ENCODE results near the gene VPS51. TPM values are rescaled to one million over a fixed set of nuclear protein-coding genes. Genes with fewer than 3 reads are reported as not detected.
A peak's percentile ranks its signal among the peaks of the same experiment; 100 is the strongest.

Gene VPS51
- polyA plus RNA-seq, 1 donor (not counting 4 experiments of a cell fraction or from before 2014, with no cell fraction given) = 43.1 TPM

GRCh38 chr11:65132988-65133700 lies 37.1 kb downstream of the VPS51 start:
- no peaks in the 10 kb centered on the region for H3K9me1 ChIP-seq (ENCODE audit: control insufficient read depth, extremely low read depth, insufficient read depth, low read length)
- DNase-seq (ENCODE audit: low read depth, low spot score) = peak; percentile 48
- H3K79me2 ChIP-seq (ENCODE audit: control insufficient read depth, insufficient read depth, low read length) = peaks cover 32% of the 10 kb centered on the region
- peak; percentile 58 for FAIRE-seq
- H4K20me1 ChIP-seq (ENCODE audit: control insufficient read depth, extremely low read depth, insufficient read depth, low read length) = peaks cover 8% of the 10 kb centered on the region
- H3K9me3 ChIP-seq (ENCODE audit: control insufficient read depth, low read depth, low read length) = no peaks in the 10 kb centered on the region
- H3K27me3 ChIP-seq (ENCODE audit: control insufficient read depth, extremely low read depth, insufficient read depth, low read length) = no peaks in the 10 kb centered on the region
- H3K4me3 ChIP-seq (ENCODE audit: control insufficient read depth in 2 of 3, extremely low read depth in 1 of 3, insufficient read depth in 2 of 3, low read depth in 1 of 3, low read length in 3 of 3) = peak overlapping the region; percentile 82 to 97 (median 90)
- TF ChIP-seq CTCF (optimal IDR thresholded peaks at IDR 0.05 in 1 of 3, IDR thresholded peaks at IDR 0.05 in 1 of 3, conservative IDR thresholded peaks at IDR 0.05 in 1 of 3; ENCODE audit: extremely low read depth in 1 of 3, insufficient read depth in 2 of 3, low read length in 3 of 3) (no peak), EZH2 (IDR thresholded peaks at IDR 0.05; ENCODE audit: low read length) (no peak)
- H2AFZ ChIP-seq (ENCODE audit: control insufficient read depth, low read length) = no peak overlapping the region
- peaks cover 32 to 41% of the 10 kb centered on the region in 2 experiments for H3K36me3 ChIP-seq (ENCODE audit: control insufficient read depth in 2 of 2, extremely low read depth in 1 of 2, insufficient read depth in 2 of 2, low read length in 2 of 2)
- peaks cover 20% of the 10 kb centered on the region for H3K4me1 ChIP-seq (ENCODE audit: control insufficient read depth, extremely low read depth, insufficient read depth, low read length)
- H3K4me2 ChIP-seq (ENCODE audit: control insufficient read depth, extremely low read depth, insufficient read depth, low read depth, low read length) = peak overlapping the region; percentile 99
- H3K9ac ChIP-seq (ENCODE audit: control insufficient read depth, extremely low read depth, insufficient read depth, low read length) = peak overlapping the region; percentile 100
- H3K27ac ChIP-seq (ENCODE audit: control insufficient read depth, insufficient read depth, low read length) = peak overlapping the region; percentile 100
- dilution Hi-C loops (cut with MboI; ENCODE audit: extremely low pct_ligation_motif_present, low sequenced_read_pairs) = no loop called here

DNA sequence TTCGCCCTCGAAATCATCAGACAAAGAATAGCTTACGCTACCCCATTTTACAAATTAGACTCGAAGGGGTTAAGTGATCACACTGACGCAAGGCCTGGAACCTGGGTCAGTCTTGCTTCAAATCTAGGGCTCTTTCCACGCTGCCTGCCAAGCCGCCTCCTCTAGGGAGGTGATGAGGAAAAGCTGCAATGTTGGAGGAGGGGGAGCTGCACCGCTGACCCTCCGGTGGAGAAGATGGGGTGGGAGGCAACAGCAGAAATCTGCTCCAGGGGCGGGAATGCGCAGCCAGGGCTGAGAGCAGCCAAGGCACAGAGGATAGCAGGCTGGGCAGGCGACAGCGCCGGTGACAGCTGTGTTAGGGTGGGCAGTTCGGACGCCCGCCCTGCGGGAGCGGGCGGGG lies 37.7 kb downstream of the VPS51 start:
- Histone ChIP-seq H3K9me3 (ENCODE audit: control insufficient read depth, low read depth, low read length) (no peaks in the 10 kb centered on the region), H3K4me2 (ENCODE audit: control insufficient read depth, extremely low read depth, insufficient read depth, low read depth, low read length) (peak overlapping the region; percentile 99), H3K4me1 (ENCODE audit: control insufficient read depth, extremely low read depth, insufficient read depth, low read length) (peaks cover 20% of the 10 kb centered on the region), H3K9ac (ENCODE audit: control insufficient read depth, extremely low read depth, insufficient read depth, low read length) (peak overlapping the region; percentile 100), H4K20me1 (ENCODE audit: control insufficient read depth, extremely low read depth, insufficient read depth, low read length) (peaks cover 8% of the 10 kb centered on the region), H2AFZ (ENCODE audit: control insufficient read depth, low read length) (no peak overlapping the region), H3K27ac (ENCODE audit: control insufficient read depth, insufficient read depth, low read length) (peak overlapping the region; percentile 100), H3K4me3 (ENCODE audit: control insufficient read depth in 2 of 3, extremely low read depth in 1 of 3, insufficient read depth in 2 of 3, low read depth in 1 of 3, low read length in 3 of 3) (peak overlapping the region; percentile 82 to 97 (median 90)), H3K9me1 (ENCODE audit: control insufficient read depth, extremely low read depth, insufficient read depth, low read length) (no peaks in the 10 kb centered on the region), H3K27me3 (ENCODE audit: control insufficient read depth, extremely low read depth, insufficient read depth, low read length) (no peaks in the 10 kb centered on the region), H3K36me3 (ENCODE audit: control insufficient read depth in 2 of 2, extremely low read depth in 1 of 2, insufficient read depth in 2 of 2, low read length in 2 of 2) (peaks cover 31 to 41% of the 10 kb centered on the region in 2 experiments), H3K79me2 (ENCODE audit: control insufficient read depth, insufficient read depth, low read length) (peaks cover 32% of the 10 kb centered on the region)
- FAIRE-seq = no peak
- dilution Hi-C loops (cut with MboI; ENCODE audit: extremely low pct_ligation_motif_present, low sequenced_read_pairs) = no loop called here
- DNase-seq (ENCODE audit: low read depth, low spot score) = no peak
- TF ChIP-seq EZH2 (IDR thresholded peaks at IDR 0.05; ENCODE audit: low read length) (no peak), CTCF (optimal IDR thresholded peaks at IDR 0.05 in 1 of 3, IDR thresholded peaks at IDR 0.05 in 1 of 3, conservative IDR thresholded peaks at IDR 0.05 in 1 of 3; ENCODE audit: extremely low read depth in 1 of 3, insufficient read depth in 2 of 3, low read length in 3 of 3) (no peak)
